Measurements from ENCODE around the gene PARP3. TPM values are rescaled to one million over a fixed set of nuclear protein-coding genes. Genes with fewer than 3 reads are reported as not detected.
A peak's percentile ranks its signal among the peaks of the same experiment; 100 is the strongest.

The PARP3 gene
- total RNA-seq, 1 donor from 2014 or later = 18.1 TPM

GRCh38 chr3:51995346-51996163 lies 53.4 kb downstream of the PARP3 start, which contains the start of gene RPL29:
TSS of gene RPL29 (minus strand) at chr3:51995895. CDS start at chr3:51995461, 434 bp downstream.
- peak; percentile 94 for ATAC-seq (ENCODE audit: poor library complexity)
- DNase-seq = peak; percentile 93
- intact Hi-C loops (cut with DNase I) = no loop called here

DNA sequence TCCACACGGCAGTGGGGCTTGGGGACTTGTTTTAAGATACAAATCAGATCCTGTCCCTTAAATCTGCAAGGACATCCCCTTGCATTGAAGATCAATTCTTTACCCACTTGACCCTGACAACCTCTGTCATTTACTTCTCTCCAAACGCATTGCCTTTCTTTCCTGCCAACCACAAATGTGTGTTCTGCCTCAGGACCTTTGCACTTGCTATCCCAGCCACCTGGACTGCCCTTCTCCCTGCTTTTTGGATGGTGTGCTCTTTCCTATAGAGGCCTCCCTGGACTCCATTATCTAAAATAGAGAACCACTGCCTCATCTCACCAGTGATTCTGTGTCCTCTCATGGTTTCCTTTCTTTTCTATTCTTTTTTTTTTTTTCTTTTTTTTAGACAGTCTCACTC lies 55.0 kb downstream of the PARP3 start:
- intact Hi-C loops (cut with DNase I) = no loop called here

GRCh38 chr3:51997935-51998596 lies 55.9 kb downstream of the PARP3 start:
- DNase-seq (no peak), ATAC-seq (ENCODE audit: poor library complexity) (no peak)
- intact Hi-C loops (cut with DNase I) = no loop called here

More for the DNA sequence above, 55.0 kb downstream of the PARP3 start:
- DNase-seq = no peak
- no peak for ATAC-seq (ENCODE audit: poor library complexity)

Other genes with a start within 250 kb of the PARP3 start
- 0.08 TPM for gene GRM2, start 235.3 kb upstream of the PARP3 start, total RNA-seq
- not detected for gene IQCF6, start 163.1 kb upstream of the PARP3 start, total RNA-seq
- gene IQCF2, start 80.7 kb upstream of the PARP3 start, total RNA-seq = not detected
- gene IQCF5, start 66.8 kb upstream of the PARP3 start, total RNA-seq = not detected
- not detected for gene IQCF1, start 39.0 kb upstream of the PARP3 start, total RNA-seq
- 8.9 TPM for gene RRP9, start 459 bp upstream of the PARP3 start, total RNA-seq
- not detected for gene GPR62, start 13.0 kb downstream of the PARP3 start, total RNA-seq
- 64.1 TPM for gene PCBP4, start 25.1 kb downstream of the PARP3 start, total RNA-seq
- 12.6 TPM for gene ABHD14B, start 31.7 kb downstream of the PARP3 start, total RNA-seq
- 27.5 TPM for gene ABHD14A, start 32.7 kb downstream of the PARP3 start, total RNA-seq
- gene ACY1, start 41.2 kb downstream of the PARP3 start, total RNA-seq = 23.2 TPM
- gene RPL29, start 53.5 kb downstream of the PARP3 start, total RNA-seq = 594 TPM
- 23.2 TPM for gene DUSP7, start 114.2 kb downstream of the PARP3 start, total RNA-seq
- 1.5 TPM for gene POC1A, start 212.1 kb downstream of the PARP3 start, total RNA-seq

All from Right ventricle myocardium superior (tissue), 1 donor.